ENCODE data around the gene PRPF4. TPM values are rescaled to one million over a fixed set of nuclear protein-coding genes. Genes with fewer than 3 reads are reported as not detected.

The PRPF4 gene
- total RNA-seq, 4 donors from 2014 or later = 17.7 to 25.8 (median 21.7) TPM

DNA sequence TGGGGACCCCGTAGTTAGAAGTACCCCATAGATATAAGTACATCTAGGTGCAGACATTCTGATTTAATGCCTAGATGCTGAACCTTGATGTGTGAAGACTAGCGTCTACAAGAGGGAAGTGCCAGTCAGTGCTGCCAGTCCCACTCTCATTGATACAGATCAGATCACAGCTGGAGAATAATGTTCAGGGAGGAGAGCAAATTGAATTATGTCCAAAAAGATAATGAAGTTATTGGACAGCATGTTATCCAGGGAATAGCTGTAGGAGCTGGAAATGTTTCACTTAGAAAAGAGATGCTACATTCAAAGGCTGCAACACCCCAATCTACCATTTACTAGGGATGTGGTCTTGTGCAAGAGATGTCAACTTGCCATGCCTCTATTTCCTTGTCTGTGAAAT is 43.6 kb downstream of the PRPF4 start:
- H3K9me3 ChIP-seq = no peaks in the 10 kb centered on the region
- H3K36me3 ChIP-seq = peaks cover 0 to 20% of the 10 kb centered on the region in 2 donors
- no peak for DNase-seq
- intact Hi-C loops (cut with DNase I) = no loop called here
- 82 to 83% methylated on average over 2 of the region's 2 CpGs for WGBS, 2 donors
- no peak overlapping the region for H3K4me3 ChIP-seq (replicated peaks in 1 of 3)
- H3K27ac ChIP-seq = no peak overlapping the region
- TF ChIP-seq, protein P1, sequence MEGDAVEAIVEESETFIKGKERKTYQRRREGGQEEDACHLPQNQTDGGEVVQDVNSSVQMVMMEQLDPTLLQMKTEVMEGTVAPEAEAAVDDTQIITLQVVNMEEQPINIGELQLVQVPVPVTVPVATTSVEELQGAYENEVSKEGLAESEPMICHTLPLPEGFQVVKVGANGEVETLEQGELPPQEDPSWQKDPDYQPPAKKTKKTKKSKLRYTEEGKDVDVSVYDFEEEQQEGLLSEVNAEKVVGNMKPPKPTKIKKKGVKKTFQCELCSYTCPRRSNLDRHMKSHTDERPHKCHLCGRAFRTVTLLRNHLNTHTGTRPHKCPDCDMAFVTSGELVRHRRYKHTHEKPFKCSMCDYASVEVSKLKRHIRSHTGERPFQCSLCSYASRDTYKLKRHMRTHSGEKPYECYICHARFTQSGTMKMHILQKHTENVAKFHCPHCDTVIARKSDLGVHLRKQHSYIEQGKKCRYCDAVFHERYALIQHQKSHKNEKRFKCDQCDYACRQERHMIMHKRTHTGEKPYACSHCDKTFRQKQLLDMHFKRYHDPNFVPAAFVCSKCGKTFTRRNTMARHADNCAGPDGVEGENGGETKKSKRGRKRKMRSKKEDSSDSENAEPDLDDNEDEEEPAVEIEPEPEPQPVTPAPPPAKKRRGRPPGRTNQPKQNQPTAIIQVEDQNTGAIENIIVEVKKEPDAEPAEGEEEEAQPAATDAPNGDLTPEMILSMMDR (IDR thresholded peaks at IDR 0.05) = no peak
- no peak for TF ChIP-seq POLR2A (IDR thresholded peaks at IDR 0.05)
- no peaks in the 10 kb centered on the region for H3K4me1 ChIP-seq
- no peaks in the 10 kb centered on the region for H3K27me3 ChIP-seq

DNA sequence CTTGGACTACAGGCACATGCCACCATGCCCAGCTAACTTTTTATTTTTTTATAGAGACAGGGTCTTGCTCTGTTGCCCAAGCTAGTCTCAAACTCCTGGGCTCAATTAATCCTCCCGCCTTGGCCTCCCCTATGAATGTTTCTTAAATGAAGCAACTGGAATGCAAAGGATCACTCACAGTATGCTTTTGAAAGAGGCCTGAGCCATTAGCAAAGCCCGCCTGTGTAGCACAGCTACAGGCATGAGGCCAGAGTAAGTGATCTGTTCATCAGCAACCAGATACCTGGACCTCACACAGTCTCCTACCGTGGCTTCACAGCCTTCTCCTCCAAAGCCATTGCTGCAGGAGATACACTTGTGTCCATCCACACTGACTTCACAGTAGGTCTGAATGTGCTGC is 44.6 kb downstream of the PRPF4 start:
- Histone ChIP-seq H3K27me3 (no peaks in the 10 kb centered on the region), H3K36me3 (peaks cover 0 to 20% of the 10 kb centered on the region in 2 donors), H3K4me3 (replicated peaks in 1 of 3) (no peak overlapping the region), H3K9me3 (no peaks in the 10 kb centered on the region), H3K4me1 (no peaks in the 10 kb centered on the region), H3K27ac (no peak overlapping the region)
- intact Hi-C loops (cut with DNase I) = no loop called here
- WGBS, 2 donors = 95 to 99% methylated on average over 3 of the region's 3 CpGs
- DNase-seq = no peak
- no peak for TF ChIP-seq POLR2A (IDR thresholded peaks at IDR 0.05)
- TF ChIP-seq, protein P1 (IDR thresholded peaks at IDR 0.05) = no peak

- DNase-seq = no peak
- no peaks in the 10 kb centered on the region for H3K9me3 ChIP-seq
- H3K27me3 ChIP-seq = no peaks in the 10 kb centered on the region
- H3K4me3 ChIP-seq (replicated peaks in 1 of 3) = no peak overlapping the region
- no peak overlapping the region for H3K27ac ChIP-seq
- H3K4me1 ChIP-seq = no peaks in the 10 kb centered on the region
- intact Hi-C loops (cut with DNase I) = no loop called here
- TF ChIP-seq, protein P1 (IDR thresholded peaks at IDR 0.05) = no peak
- no peak for TF ChIP-seq POLR2A (IDR thresholded peaks at IDR 0.05)
- WGBS, 2 donors = 80 to 94% methylated on average over 6 of the region's 6 CpGs
- peaks cover 0 to 16% of the 10 kb centered on the region in 2 donors for H3K36me3 ChIP-seq
Measured at GRCh38 chr9:113322671-113323070, 47.2 kb downstream of the PRPF4 start.

DNA sequence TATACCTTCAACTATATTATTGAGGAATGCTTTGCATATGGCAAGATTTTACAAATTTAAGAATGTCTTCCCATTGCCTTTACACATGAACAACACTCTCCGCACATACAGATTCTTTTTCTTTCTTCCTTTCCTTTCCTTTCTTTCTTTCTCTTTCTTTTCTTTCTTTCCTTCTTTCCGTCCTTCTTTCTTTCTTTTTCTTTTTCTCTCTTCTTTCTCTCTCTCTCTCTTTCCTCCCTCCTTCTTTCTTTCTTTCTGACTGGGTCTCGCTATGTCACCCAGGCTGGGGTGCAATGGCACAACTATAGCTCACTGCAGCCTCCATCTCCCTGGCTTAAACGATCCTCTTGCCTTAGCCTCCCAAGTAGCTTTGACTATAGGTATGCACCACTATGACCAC is 50.8 kb downstream of the PRPF4 start:
- WGBS, 2 donors = 95 to 97% methylated on average over 4 of the region's 4 CpGs
- H3K27me3 ChIP-seq = no peaks in the 10 kb centered on the region
- H3K4me3 ChIP-seq (replicated peaks in 1 of 3) = no peak overlapping the region
- H3K27ac ChIP-seq = no peak overlapping the region
- no peaks in the 10 kb centered on the region for H3K4me1 ChIP-seq
- TF ChIP-seq, protein P1 (IDR thresholded peaks at IDR 0.05) = no peak
- TF ChIP-seq POLR2A (IDR thresholded peaks at IDR 0.05) = no peak
- peaks cover 0 to 5% of the 10 kb centered on the region in 2 donors for H3K36me3 ChIP-seq
- no peak for DNase-seq
- no peaks in the 10 kb centered on the region for H3K9me3 ChIP-seq
- intact Hi-C loops (cut with DNase I) = no loop called here

DNA sequence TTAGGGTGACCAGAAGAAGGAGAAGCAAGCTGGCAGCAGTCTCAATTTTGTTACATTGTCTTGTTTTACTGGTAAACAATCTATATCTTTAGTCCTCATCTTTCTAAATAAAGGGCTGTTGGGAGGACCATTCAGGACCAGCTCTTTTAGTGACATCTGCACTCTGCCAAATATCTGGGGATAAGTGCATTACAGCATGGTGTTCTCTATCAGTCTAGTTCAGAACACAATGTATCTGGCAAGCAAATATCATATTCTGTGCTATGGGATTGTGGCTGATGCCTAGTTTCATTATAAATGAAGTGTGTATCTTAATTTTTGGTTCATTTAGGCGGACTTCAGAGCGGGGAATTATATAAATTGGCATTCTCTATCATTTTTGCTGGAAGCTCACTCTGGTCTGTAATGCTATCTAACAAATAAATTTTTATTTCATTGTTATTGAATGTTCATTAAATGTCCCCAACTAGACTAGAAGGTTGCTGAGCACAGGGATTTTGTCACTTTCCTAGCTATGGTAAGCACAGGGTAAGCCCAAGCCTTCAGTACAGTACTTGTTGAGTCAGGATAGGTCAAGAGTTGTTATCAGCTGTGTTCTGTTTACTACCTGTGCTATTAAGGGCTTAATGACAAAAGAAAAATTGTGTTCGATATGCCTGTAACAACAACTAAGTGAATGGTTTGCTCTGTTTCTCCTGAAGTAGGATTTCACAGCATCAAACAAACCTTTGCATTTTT is 52.8 kb downstream of the PRPF4 start:
- TF ChIP-seq POLR2A (IDR thresholded peaks at IDR 0.05) = no peak
- TF ChIP-seq, protein P1 (IDR thresholded peaks at IDR 0.05) = no peak
- intact Hi-C loops (cut with DNase I) = no loop called here
- no peak overlapping the region for H3K4me3 ChIP-seq (replicated peaks in 1 of 3)
- H3K27ac ChIP-seq = no peak overlapping the region
- H3K9me3 ChIP-seq = no peaks in the 10 kb centered on the region
- H3K4me1 ChIP-seq = no peaks in the 10 kb centered on the region
- DNase-seq = no peak
- H3K27me3 ChIP-seq = no peaks in the 10 kb centered on the region
- peaks cover 0 to 7% of the 10 kb centered on the region in 2 donors for H3K36me3 ChIP-seq
- 94 to 97% methylated on average over 3 of the region's 3 CpGs for WGBS, 2 donors

Measured in thyroid gland (tissue), 4 donors.